Stimulated activated naive CD4-positive, alpha-beta T cell treated with Interleukin-2 at 50 U/mL for 16 hours (primary cell): ENCODE data around the gene SLC29A4.
"Not testable (repeated sequence)": the region's sequence is repeated elsewhere in the genome, so short reads cannot be mapped to it uniquely, and the experiment has no call there.

ENCODE experiments used
- DNase-seq: peaks from one replicate; lab custom pipeline; 2025; lab: John Stamatoyannopoulos, UW

SLC29A4 gene

GRCh38 chr7:5323800-5324781 is 41.3 kb downstream of the SLC29A4 start:
- DNase-seq, result not testable (repeated sequence)

- no peak for DNase-seq
Observed at GRCh38 chr7:5324961-5325360, 42.2 kb downstream of the SLC29A4 start.

GRCh38 chr7:5330288-5330687 is 47.5 kb downstream of the SLC29A4 start:
- no peak for DNase-seq

GRCh38 chr7:5332579-5332978 is 49.8 kb downstream of the SLC29A4 start:
- DNase-seq, result no peak

DNA sequence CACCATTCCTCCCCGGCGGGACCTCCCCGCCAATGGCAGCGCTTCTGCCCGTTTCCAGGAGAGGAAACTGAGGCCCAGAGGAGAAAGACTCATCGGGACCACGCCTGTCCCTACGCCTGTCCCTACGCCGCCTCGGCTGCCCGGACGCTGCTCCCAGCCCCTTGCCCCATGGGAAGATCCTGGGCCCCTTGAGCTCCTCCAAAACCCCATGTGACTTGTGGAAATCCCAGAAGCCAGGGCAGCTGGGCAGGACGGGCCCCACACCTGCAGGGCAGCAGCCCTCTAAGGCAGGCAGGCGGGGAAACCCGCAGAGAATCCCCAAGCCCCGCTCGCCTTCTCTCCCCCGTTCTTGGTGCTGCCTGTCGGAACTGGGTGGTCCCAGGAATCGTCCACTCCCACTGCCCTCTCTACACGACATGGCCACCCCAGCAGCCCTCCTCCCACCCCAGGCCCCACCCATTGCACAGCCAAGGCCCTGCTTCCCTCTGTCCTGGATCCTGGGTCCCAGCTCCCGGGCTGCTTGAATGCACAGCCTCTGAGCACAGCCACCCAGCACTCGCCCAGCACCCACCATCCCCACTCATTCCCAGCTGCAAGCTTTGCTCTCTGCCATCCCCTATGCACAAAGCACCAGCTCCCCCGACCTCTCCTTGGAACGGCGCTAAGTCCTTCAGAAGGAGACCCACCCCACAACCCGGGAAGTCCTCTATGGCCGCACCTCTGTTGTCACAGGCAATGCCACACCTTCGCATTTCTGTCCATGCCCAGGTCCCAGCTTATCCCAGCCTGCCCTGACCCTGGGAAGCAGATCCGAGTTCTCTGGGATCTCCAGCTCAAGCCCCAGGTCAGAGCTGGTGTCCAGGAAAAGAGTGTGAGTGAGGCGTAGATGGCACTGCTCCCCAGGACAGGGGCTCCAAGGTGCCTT is 50.6 kb downstream of the SLC29A4 start:
- no peak for DNase-seq

- no peak for DNase-seq
Observed at GRCh38 chr7:5334671-5335070, 51.9 kb downstream of the SLC29A4 start.

- DNase-seq, result no peak
Observed at GRCh38 chr7:5337047-5337446, 54.3 kb downstream of the SLC29A4 start.

GRCh38 chr7:5339955-5340354 is 57.2 kb downstream of the SLC29A4 start:
- no peak for DNase-seq

DNA sequence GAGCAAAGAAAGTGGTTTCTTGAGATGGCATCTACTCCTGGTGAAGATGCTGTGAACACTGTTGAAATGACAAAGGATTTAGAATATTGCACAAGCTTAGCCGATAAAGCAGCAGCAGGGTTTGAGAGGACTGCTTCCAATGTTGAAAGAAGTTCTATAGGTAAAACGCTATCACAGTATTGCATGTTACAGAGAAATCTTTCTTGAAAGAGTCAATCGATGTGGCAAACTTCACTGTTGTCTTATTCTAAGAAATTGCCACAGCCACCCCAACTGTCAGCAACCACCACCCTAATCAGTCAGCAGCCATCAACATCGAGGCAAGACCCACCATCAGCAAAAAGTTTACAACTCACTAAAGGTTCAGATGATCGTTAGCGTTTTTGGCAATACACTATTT is 59.9 kb downstream of the SLC29A4 start:
- DNase-seq, result no peak

- DNase-seq, result no peak
Observed at GRCh38 chr7:5343884-5344283, 61.1 kb downstream of the SLC29A4 start.

- DNase-seq, result no peak
Observed at GRCh38 chr7:5344342-5344741, 61.6 kb downstream of the SLC29A4 start.

DNA sequence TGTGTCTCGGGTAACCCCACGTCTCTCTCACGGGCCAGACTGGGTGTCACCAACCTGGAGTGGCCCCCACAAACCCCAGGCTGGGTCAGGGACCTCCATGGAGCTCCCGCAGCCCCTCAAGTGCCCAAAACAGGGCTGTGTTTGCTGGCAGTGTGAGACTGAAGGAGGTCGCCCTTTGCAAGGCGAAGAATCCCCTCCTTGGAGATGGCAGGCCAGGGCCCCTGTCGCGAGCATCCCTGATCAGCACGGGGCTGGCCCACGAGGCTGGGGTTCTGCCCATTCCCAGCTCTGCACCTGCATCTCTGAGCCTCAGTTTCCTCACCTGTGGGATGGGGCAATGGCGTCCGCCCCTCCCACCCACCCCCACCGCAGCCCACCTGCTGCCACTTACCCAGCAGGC is 62.4 kb downstream of the SLC29A4 start:
- no peak for DNase-seq

GRCh38 chr7:5345671-5346070 is 62.9 kb downstream of the SLC29A4 start:
- DNase-seq, result no peak

- DNase-seq, result no peak
Observed at GRCh38 chr7:5348134-5349004, 65.6 kb downstream of the SLC29A4 start.

DNA sequence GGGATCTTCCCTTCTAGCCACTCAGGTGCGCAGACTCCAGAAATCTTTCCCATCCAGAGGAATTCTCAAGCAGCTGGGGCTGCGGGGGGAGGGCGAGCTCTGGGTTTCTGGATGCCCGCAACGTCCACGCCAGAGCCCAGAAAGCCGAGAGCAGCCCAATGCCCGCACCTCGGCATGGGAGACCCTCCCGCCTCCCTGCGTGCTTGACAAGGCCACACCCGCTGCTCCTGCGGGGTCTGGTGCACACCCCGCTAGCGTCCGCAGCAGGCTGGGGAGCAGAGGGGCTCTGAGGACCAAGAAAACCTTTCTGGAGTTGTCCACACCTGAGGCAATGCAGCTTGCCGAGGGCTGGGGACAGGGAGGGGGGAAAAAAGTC is 66.2 kb downstream of the SLC29A4 start:
- DNase-seq, result no peak

DNA sequence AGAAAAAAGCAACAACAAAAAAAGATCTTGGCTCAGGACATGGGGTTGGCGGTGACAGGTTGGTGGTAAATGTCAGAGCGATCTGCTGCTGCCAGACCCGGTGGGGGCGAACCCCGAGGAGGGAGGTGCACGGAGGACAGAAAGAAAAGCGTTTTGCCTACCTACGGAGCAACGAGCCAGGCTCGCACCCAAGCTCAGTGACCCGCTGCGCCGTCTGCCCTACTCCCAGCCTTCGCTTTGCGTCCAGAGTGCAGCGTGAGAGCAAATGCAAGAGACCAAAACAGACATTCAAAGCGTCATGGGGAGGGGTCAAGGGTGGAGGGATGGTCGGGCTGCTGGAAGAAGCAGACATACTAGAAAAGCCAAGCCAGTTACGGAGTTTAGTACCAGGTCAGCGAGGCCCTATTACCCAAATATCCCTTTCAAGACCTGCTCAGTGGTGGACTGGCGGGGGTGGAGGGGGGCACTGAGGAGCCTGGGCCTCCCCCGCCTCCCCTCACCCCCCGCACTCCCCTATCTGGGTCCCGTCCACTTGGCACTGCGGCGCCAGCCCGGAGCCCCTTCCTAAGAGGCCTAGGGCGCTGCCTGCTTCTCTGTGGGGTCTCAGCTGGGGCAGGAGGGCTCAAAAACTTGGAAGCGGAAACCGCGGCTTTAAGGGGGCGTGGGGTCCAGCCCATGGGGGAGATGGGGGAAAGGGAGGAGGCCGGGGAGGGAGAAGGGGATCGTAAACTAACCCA is 66.9 kb downstream of the SLC29A4 start:
- no peak for DNase-seq

GRCh38 chr7:5350174-5350463 is 67.4 kb downstream of the SLC29A4 start:
- no peak for DNase-seq

DNA sequence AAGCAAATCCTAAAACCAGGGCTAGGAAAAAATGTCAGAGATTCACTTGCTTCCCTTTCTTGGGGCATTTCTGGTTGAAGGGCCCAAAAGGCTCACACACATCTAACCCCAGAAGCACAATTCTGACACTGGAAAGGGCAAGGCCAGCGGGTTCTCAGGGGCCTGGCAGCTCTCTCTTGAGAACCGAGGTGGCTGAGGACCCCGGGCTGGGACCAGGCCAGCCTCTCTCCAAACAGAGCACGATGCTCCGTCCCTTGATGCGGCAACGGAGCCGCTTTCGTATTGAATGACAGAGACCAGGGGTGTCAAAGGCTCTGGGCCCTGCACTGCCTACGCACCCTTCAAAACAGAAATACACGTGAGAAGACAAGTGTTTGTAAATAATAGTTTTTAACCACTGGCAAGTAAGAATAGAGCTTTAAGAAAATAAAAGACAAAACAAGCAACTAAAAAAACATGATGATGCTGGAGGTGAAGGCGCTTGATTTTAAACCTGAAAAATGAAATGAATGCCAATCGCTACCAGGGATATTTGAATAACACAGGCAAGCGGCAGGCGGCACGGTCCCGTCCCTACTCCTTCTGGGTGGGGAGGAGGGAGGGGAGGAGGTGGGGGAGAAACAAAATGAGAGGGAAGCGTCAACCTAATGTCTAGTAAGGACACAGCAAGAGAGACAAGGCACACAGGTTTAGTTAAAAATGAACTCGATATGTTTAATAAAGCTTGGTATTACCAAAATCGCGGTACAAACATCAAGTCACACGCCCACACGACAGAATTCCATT is 68.0 kb downstream of the SLC29A4 start:
- DNase-seq, result no peak

GRCh38 chr7:5351507-5352265 is 68.9 kb downstream of the SLC29A4 start:
- no peak for DNase-seq
